Smooth muscle cell (in vitro differentiated cells): Measurements from ENCODE around the gene TIMM50. TPM values are rescaled to one million over a fixed set of nuclear protein-coding genes. Genes with fewer than 3 reads are reported as not detected.

Experiments used
- DNase-seq: peaks from one replicate; lab custom pipeline; 2025; ENCODE audit not compliant: unreplicated experiment; lab: John Stamatoyannopoulos, UW
- H2AFZ ChIP-seq: fragments of 200-600 bp; sonication (generic); 2 replicates; pipeline ENCODE4 v1.6.0; 2016; ENCODE audit warnings: antibody characterized with exemption, low read depth, mild to moderate bottlenecking
- H3F3A ChIP-seq: fragments of 200-600 bp; sonication (generic); 2 replicates; pipeline ENCODE4 v1.6.0; 2017; ENCODE audit warnings: antibody characterized with exemption, low read depth
- H3K27ac ChIP-seq: fragments of 200-600 bp; sonication (generic); 2 replicates; pipeline ENCODE4 v1.5.1; 2016; ENCODE audit warnings: low read depth, mild to moderate bottlenecking
- H3K27me3 ChIP-seq: fragments of 200-600 bp; sonication (generic); 2 replicates; pipeline ENCODE4 v1.6.1; 2016; ENCODE audit warnings: low read depth, mild to moderate bottlenecking
- H3K36me3 ChIP-seq: fragments of 200-600 bp; sonication (generic); 2 replicates; pipeline ENCODE4 v1.5.1; 2016; ENCODE audit warnings: low read depth
- H3K4me1 ChIP-seq: fragments of 200-600 bp; sonication (generic); 2 replicates; pipeline ENCODE4 v1.5.1; 2016; ENCODE audit warnings: low read depth
- H3K4me2 ChIP-seq: fragments of 200-600 bp; sonication (generic); 2 replicates; pipeline ENCODE4 v1.6.0; 2016; ENCODE audit warnings: mild to moderate bottlenecking
- H3K4me3 ChIP-seq: fragments of 200-600 bp; sonication (generic); 2 replicates; pipeline ENCODE4 v1.5.1; 2016; ENCODE audit warnings: mild to moderate bottlenecking
- H3K79me2 ChIP-seq: fragments of 200-600 bp; sonication (generic); 2 replicates; pipeline ENCODE4 v1.6.0; 2016; ENCODE audit warnings: low read depth, mild to moderate bottlenecking
- H3K9ac ChIP-seq: fragments of 200-600 bp; sonication (generic); 2 replicates; pipeline ENCODE4 v1.6.0; 2016; ENCODE audit warnings: low read depth
- H3K9me3 ChIP-seq: fragments of 200-600 bp; sonication (generic); replicated peaks from 2 replicates; pipeline ENCODE4 v1.5.1; 2016; ENCODE audit warnings: low read depth
- H4K20me1 ChIP-seq: fragments of 200-600 bp; sonication (generic); 2 replicates; pipeline ENCODE4 v1.6.0; 2016; ENCODE audit warnings: low read depth
- WGBS: methylation state at CpG from one replicate; pipeline ENCODE4 v1.1.7; 2016; ENCODE audit warnings: low lambda C conversion rate; 5-methylcytosine and 5-hydroxymethylcytosine counted together
- polyA plus RNA-seq: library from polyadenylated mRNA; unstranded; fragments of >200 nt; fragmentation: Nextera tagmentation; extraction: Ambion mirVana; gene quantifications from 2 replicates; pipeline ENCODE4 v1.2.1, GENCODE V29; 2016
- total RNA-seq: library from RNA; depleted of rRNA; stranded (reverse); fragments of >200 nt; gene quantifications from 2 replicates; pipeline ENCODE4 v1.2.3, GENCODE V29; 2014
- TF ChIP-seq, protein P1 (sequence below): fragments of 200-600 bp; sonication (generic); IDR thresholded peaks from 2 replicates; pipeline ENCODE4 v1.5.1; 2017; ENCODE audit warnings: borderline replicate concordance, mild to moderate bottlenecking, antibody characterized with exemption; ENCODE audit not compliant: insufficient read depth, poor library complexity, severe bottlenecking

Gene TIMM50
- total and polyA plus RNA-seq, 2 experiments from 2014 or later, result 66.1 to 108 TPM

DNA sequence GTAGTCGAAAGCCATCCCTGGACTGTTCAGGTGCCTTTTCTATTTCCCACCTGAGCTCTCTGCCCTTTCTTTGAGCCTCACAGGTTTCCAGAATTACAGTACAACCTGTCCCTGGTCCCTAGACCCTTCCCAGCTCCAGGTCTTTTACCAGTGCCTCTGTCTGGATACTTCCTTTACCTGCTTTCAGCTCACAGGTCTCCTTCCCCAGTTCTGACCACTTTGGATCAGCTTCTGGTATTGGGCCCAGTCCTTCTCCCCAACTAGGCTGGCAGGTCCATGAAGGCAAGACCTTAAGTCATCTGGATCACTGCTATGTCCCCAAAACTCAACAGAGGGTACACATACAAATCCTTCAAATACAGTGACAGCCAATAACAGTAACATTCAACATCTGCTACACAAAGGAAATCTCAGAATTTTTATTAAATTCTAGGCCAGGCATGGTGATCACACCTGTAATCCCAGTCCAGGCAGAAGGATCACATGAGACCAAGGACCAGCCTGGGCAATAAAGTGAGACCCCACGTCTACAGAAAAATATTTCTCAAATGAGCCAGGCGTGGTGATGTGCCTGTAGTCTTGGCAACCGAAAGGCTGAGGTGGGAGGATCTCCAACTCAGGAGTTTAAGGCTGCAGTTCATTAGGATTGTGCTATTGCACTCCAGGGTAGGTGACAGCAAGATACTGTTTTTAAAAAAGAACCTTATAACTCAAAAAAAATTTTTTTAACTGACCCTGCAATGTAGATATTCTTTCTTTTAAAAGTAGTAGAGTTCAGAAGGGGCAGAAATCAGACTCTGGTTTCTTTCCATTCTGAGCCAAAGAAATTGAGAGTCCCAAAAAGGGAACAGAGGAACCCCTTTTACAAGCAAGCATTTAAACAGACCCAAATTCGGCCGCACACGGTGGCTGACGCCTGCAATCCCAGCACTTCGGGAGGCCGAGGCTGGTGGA lies 46.2 kb upstream of the TIMM50 start:
- 48% methylated on average over 10 of the region's 10 CpGs for WGBS
- H3K4me2 ChIP-seq, result peak overlapping the region; percentile 98
- DNase-seq, result no peak
- H2AFZ ChIP-seq, result no peak overlapping the region
- H3K27me3 ChIP-seq, result no peaks in the 10 kb centered on the region
- H3K9ac ChIP-seq, result peak overlapping the region; percentile 95
- peaks cover 15% of the 10 kb centered on the region for H3K36me3 ChIP-seq
- peaks cover 24% of the 10 kb centered on the region for H4K20me1 ChIP-seq
- H3K4me1 ChIP-seq, result peaks cover 20% of the 10 kb centered on the region
- peak overlapping the region; percentile 98 for H3K4me3 ChIP-seq
- H3K9me3 ChIP-seq, result no peaks in the 10 kb centered on the region
- TF ChIP-seq, protein P1, sequence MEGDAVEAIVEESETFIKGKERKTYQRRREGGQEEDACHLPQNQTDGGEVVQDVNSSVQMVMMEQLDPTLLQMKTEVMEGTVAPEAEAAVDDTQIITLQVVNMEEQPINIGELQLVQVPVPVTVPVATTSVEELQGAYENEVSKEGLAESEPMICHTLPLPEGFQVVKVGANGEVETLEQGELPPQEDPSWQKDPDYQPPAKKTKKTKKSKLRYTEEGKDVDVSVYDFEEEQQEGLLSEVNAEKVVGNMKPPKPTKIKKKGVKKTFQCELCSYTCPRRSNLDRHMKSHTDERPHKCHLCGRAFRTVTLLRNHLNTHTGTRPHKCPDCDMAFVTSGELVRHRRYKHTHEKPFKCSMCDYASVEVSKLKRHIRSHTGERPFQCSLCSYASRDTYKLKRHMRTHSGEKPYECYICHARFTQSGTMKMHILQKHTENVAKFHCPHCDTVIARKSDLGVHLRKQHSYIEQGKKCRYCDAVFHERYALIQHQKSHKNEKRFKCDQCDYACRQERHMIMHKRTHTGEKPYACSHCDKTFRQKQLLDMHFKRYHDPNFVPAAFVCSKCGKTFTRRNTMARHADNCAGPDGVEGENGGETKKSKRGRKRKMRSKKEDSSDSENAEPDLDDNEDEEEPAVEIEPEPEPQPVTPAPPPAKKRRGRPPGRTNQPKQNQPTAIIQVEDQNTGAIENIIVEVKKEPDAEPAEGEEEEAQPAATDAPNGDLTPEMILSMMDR, result no peak
- H3K79me2 ChIP-seq, result peaks cover 32% of the 10 kb centered on the region
- peaks cover 32% of the 10 kb centered on the region for H3F3A ChIP-seq
- H3K27ac ChIP-seq, result peak overlapping the region; percentile 76

DNA sequence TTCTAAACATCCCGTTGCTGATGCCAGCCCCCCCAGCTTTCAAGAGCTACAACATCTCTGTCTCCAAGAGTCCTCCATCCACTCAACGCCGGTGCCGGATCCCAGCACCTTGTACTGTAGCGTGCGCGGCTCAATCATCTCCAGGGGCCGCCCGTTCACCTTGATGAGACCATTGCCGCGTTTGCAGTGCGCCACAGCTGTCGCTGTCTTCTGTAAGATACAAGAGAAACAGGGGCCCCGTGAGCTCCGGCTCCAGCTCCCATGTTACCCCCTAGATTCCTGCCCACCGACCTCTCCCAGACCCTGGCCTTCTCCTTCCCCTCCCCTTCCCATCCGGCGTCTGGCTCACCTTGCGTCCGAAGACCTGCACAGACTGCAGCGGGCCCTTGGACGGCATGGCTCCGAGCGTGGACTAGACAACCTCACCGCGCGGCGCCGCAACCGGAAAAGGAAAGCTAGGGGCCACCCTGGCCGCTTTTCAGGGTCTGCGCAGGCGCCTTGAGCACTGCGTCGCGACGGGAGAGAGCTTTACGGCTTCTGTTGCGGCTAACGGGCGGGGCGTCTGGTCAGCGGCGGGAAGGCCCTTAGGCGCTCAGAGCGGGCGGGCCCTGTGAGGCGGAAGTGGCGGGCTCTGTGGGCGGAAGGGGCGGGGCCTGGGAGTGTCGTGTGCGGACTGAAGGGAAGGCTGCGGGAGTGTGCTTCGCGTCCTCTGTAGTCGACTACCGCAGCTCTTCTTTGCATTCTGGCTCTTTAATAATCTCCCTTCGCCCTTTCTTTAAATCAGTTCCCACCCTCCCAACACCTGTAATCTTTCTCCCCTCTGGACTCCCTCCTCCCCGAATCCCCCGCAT lies 44.9 kb upstream of the TIMM50 start, which contains the start of gene RPS16:
Gene RPS16 (minus strand): TSS at position 451 of the 851 bp plus-strand sequence. CDS start 54 bp downstream, at position 397.
- Histone ChIP-seq H3F3A (peaks cover 32% of the 10 kb centered on the region), H3K4me1 (peaks cover 20% of the 10 kb centered on the region), H3K79me2 (peaks cover 32% of the 10 kb centered on the region), H2AFZ (no peak within 1 kb of the TSS), H3K36me3 (peaks cover 15% of the 10 kb centered on the region), H3K9ac (peak within 1 kb of the TSS; percentile 95), H4K20me1 (peaks cover 24% of the 10 kb centered on the region), H3K9me3 (no peaks in the 10 kb centered on the region), H3K4me3 (peak within 1 kb of the TSS; percentile 98), H3K27ac (peak within 1 kb of the TSS; percentile 76), H3K4me2 (peak within 1 kb of the TSS; percentile 98), H3K27me3 (no peaks in the 10 kb centered on the region)
- DNase-seq, result peak; percentile 93
- WGBS, result 1% methylated on average over 59 of the region's 61 CpGs
- TF ChIP-seq, protein P1, result no peak

DNA sequence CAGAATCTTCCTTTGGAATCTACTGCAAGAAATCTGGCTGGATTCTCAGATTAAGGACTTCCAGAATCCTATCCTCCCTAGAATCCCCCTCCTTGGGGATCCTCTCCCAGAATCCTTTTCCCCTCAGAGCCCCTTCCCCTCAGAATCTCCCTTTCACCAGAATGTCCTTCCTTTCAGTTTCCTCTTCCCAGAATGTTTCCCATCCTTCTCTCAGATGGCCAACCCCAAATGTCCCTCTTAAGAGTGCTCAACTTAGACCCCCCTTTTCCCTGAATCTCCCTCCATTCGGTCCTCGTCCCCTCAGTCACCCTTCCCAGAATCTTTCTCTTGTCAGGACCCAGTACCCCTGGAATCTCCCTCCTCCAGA lies 44.3 kb upstream of the TIMM50 start:
- Histone ChIP-seq H3K9ac (peak overlapping the region; percentile 65), H2AFZ (no peak overlapping the region)
- no peak for DNase-seq

More for the DNA sequence above, 44.3 kb upstream of the TIMM50 start:
- peaks cover 29% of the 10 kb centered on the region for H3F3A ChIP-seq
- H3K4me1 ChIP-seq, result peaks cover 20% of the 10 kb centered on the region
- 15% methylated on average over 2 of the region's 2 CpGs for WGBS
- H3K27ac ChIP-seq, result peak overlapping the region; percentile 74
- peak overlapping the region; percentile 98 for H3K4me3 ChIP-seq
- H3K79me2 ChIP-seq, result peaks cover 32% of the 10 kb centered on the region
- peak overlapping the region; percentile 81 for H3K4me2 ChIP-seq
- TF ChIP-seq, protein P1, result no peak
- no peaks in the 10 kb centered on the region for H3K9me3 ChIP-seq
- H4K20me1 ChIP-seq, result peaks cover 24% of the 10 kb centered on the region
- H3K27me3 ChIP-seq, result no peaks in the 10 kb centered on the region
- peaks cover 15% of the 10 kb centered on the region for H3K36me3 ChIP-seq
